HG02678 (cell line): ENCODE measurements around the gene PCSK1N.
"Not testable (repeated sequence)": the region's sequence is repeated elsewhere in the genome, so short reads cannot be mapped to it uniquely, and the experiment has no call there.

Source experiments
- ATAC-seq: cut with Tn5 transposase; IDR thresholded peaks from one replicate; pipeline ENCODE4 v1.9.1; 2021; ENCODE audit warnings: mild to moderate bottlenecking, moderate library complexity; ENCODE audit not compliant: unreplicated experiment

Gene PCSK1N

GRCh38 chrX:48824066-48824465 lies 11.3 kb downstream of the PCSK1N start:
- ATAC-seq = no peak

- ATAC-seq = no peak
Measured at GRCh38 chrX:48823053-48823452, 12.4 kb downstream of the PCSK1N start.

- not testable (repeated sequence) for ATAC-seq
Measured at GRCh38 chrX:48819394-48819793, 16.0 kb downstream of the PCSK1N start.

- no peak for ATAC-seq
Measured at GRCh38 chrX:48818866-48819265, 16.5 kb downstream of the PCSK1N start.

- ATAC-seq = no peak
Measured at GRCh38 chrX:48818098-48818497, 17.3 kb downstream of the PCSK1N start.

- no peak for ATAC-seq
Measured at GRCh38 chrX:48816014-48816810, 19.2 kb downstream of the PCSK1N start.

GRCh38 chrX:48815266-48815665 lies 20.1 kb downstream of the PCSK1N start:
- no peak for ATAC-seq

GRCh38 chrX:48814722-48815121 lies 20.7 kb downstream of the PCSK1N start:
- ATAC-seq = no peak

- no peak for ATAC-seq
Measured at GRCh38 chrX:48813644-48814043, 21.8 kb downstream of the PCSK1N start.

GRCh38 chrX:48806081-48806480 lies 29.3 kb downstream of the PCSK1N start:
- no peak for ATAC-seq

- no peak for ATAC-seq
Measured at GRCh38 chrX:48802905-48803200, 32.6 kb downstream of the PCSK1N start.

GRCh38 chrX:48802089-48802904 lies 33.1 kb downstream of the PCSK1N start:
- ATAC-seq = peak; percentile 39

GRCh38 chrX:48801280-48802088 lies 33.9 kb downstream of the PCSK1N start, which contains the start of gene HDAC6:
Gene HDAC6, plus strand, starts transcription at chrX:48802067. Its CDS starts 626 bp downstream, at chrX:48802693.
- ATAC-seq = peak; percentile 83

- ATAC-seq = no peak
Measured at GRCh38 chrX:48800574-48801279, 34.7 kb downstream of the PCSK1N start.

GRCh38 chrX:48798318-48798717 lies 37.1 kb downstream of the PCSK1N start:
- no peak for ATAC-seq

- ATAC-seq = no peak
Measured at GRCh38 chrX:48794911-48795515, 40.4 kb downstream of the PCSK1N start.

- no peak for ATAC-seq
Measured at GRCh38 chrX:48794340-48794910, 41.0 kb downstream of the PCSK1N start.

- no peak for ATAC-seq
Measured at GRCh38 chrX:48793935-48794334, 41.5 kb downstream of the PCSK1N start.

GRCh38 chrX:48792219-48792618 lies 43.2 kb downstream of the PCSK1N start:
- ATAC-seq = no peak
